Measurements from ENCODE around the gene TRAF4. TPM values are rescaled to one million over a fixed set of nuclear protein-coding genes. Genes with fewer than 3 reads are reported as not detected.

TRAF4 gene
- total and polyA plus RNA-seq, 9 of the 15 experiments (the other 6 are each of a cell fraction or from before 2014, with no cell fraction given), result 2.4 to 147 (median 72.4) TPM

DNA sequence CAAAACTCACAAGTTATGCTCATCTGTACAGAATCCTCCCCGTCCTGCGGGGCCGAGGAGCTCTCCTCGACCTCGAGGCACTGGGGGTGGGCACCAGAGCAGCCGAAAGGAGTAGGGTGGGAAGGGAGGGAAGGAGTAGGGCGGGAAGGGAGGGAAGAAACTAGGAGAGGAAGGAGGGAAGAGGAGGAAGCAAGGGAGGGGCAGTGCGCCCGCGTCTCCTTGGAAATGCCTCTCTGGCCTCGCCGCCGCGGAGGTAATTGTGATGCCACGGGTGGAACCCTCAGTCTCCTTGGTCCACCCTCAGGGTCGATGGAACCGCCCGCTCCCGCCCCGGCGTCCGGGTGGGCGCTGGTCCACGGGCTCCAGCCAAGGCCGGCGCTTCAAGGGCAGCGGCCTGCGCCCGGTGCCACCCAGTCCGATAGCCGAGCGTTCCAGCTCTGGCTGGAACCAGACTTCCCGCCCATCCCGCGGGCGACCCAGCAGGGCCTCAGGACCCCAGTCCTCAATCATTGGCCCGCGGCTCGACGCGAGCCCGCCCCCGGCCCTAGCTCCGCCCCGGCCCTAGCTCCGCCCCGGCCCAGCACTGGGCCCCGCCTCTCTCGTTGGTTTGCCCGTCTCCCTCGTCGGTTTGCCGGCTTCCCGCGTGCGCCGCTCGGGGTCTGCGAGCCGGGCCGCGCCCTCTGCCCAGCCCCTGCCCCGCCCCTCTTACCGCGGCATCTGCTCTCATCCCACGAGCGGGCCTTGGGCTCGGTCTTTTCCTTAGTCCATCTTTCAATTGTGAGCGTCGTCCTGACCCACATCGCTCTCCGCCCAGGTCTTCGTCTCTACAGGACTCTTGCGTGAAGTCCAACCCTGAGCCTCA, 32.7 kb upstream of the TRAF4 start (continued):
- TF ChIP-seq DIDO1 (tag; IDR thresholded peaks at IDR 0.05; ENCODE audit: low read depth) (no peak), RBM34 (IDR thresholded peaks at IDR 0.05; ENCODE audit: borderline replicate concordance, insufficient read depth, low read length) (peak; percentile 52; the same call in 1 of the 2 replicates), TRIM24 (IDR thresholded peaks at IDR 0.05) (no peak; a peak in 1 of 4 replicates), ZNF253 (CRISPR knock-in tag; conservative IDR thresholded peaks at IDR 0.05) (no peak), RFX5 (IDR thresholded peaks at IDR 0.05; ENCODE audit: low read depth, low read length) (no peak), NFE2 (IDR thresholded peaks at IDR 0.05; ENCODE audit: low read depth) (no peak), TAF15 (IDR thresholded peaks at IDR 0.05; ENCODE audit: low read depth, low read length) (no peak), ZBTB8A (IDR thresholded peaks at IDR 0.05; ENCODE audit: partially characterized antibody) (no peak), CHD1 (IDR thresholded peaks at IDR 0.05; ENCODE audit: low read length) (no peak), RCOR1 (IDR thresholded peaks at IDR 0.05; ENCODE audit: borderline replicate concordance in 1 of 2, low read depth in 2 of 2, low read length in 2 of 2) (peak in 1 of 2 experiments; percentile 43; a peak in 2 of 4 replicates), PHB (CRISPR knock-in tag; IDR thresholded peaks at IDR 0.05) (no peak), HMG20B (CRISPR knock-in tag; IDR thresholded peaks at IDR 0.05) (no peak), JUND (IDR thresholded peaks at IDR 0.05; ENCODE audit: borderline replicate concordance, low read depth, low read length) (0 out of 2 replicates have a peak, but pooled peaks have one; percentile 1), JUND (tag; IDR thresholded peaks at IDR 0.05; ENCODE audit: borderline replicate concordance, low read depth, low read length) (no peak), MAFF (IDR thresholded peaks at IDR 0.05; ENCODE audit: low read length) (no peak), ZNF311 (CRISPR knock-in tag; IDR thresholded peaks at IDR 0.05) (no peak), RB1 (IDR thresholded peaks at IDR 0.05; ENCODE audit: low read depth) (peak; percentile 61; the same call in 1 of the 2 replicates), HDAC1 (IDR thresholded peaks at IDR 0.05) (peak in 1 of 2 experiments; percentile 79; a peak in 2 of 4 replicates), C11orf30 (IDR thresholded peaks at IDR 0.05; ENCODE audit: low read depth) (no peak), MAFG (tag; conservative IDR thresholded peaks at IDR 0.05) (no peak), CC2D1A (IDR thresholded peaks at IDR 0.05) (no peak), CXXC5 (CRISPR knock-in tag; IDR thresholded peaks at IDR 0.05) (peak; percentile 96), CSDE1 (IDR thresholded peaks at IDR 0.05) (0 out of 4 replicates have a peak, but pooled peaks of 1 of the 2 experiments have one; percentile 37), NFATC3 (IDR thresholded peaks at IDR 0.05) (no peak), ZNF79 (CRISPR knock-in tag; IDR thresholded peaks at IDR 0.05; ENCODE audit: low read depth) (no peak), SRSF9 (IDR thresholded peaks at IDR 0.05; ENCODE audit: borderline replicate concordance, low read depth, low read length) (no peak), SNIP1 (IDR thresholded peaks at IDR 0.05; ENCODE audit: low read depth) (no peak), ETV1 (tag; conservative IDR thresholded peaks at IDR 0.05; ENCODE audit: low read depth) (no peak)
- TF ChIP-seq, protein P1, sequence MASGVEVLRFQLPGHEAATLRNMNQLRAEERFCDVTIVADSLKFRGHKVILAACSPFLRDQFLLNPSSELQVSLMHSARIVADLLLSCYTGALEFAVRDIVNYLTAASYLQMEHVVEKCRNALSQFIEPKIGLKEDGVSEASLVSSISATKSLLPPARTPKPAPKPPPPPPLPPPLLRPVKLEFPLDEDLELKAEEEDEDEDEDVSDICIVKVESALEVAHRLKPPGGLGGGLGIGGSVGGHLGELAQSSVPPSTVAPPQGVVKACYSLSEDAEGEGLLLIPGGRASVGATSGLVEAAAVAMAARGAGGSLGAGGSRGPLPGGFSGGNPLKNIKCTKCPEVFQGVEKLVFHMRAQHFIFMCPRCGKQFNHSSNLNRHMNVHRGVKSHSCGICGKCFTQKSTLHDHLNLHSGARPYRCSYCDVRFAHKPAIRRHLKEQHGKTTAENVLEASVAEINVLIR (CRISPR knock-in tag; IDR thresholded peaks at IDR 0.05), result no peak
- TF ChIP-seq, protein P2, sequence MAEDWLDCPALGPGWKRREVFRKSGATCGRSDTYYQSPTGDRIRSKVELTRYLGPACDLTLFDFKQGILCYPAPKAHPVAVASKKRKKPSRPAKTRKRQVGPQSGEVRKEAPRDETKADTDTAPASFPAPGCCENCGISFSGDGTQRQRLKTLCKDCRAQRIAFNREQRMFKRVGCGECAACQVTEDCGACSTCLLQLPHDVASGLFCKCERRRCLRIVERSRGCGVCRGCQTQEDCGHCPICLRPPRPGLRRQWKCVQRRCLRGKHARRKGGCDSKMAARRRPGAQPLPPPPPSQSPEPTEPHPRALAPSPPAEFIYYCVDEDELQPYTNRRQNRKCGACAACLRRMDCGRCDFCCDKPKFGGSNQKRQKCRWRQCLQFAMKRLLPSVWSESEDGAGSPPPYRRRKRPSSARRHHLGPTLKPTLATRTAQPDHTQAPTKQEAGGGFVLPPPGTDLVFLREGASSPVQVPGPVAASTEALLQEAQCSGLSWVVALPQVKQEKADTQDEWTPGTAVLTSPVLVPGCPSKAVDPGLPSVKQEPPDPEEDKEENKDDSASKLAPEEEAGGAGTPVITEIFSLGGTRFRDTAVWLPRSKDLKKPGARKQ (CRISPR knock-in tag; IDR thresholded peaks at IDR 0.05), result no peak

Data from K562 (cell line).